ENCODE data around the gene GNA12.

GRCh38 chr7:2786607-2787116 lies 57.4 kb downstream of the GNA12 start:
- TF ChIP-seq CTCF (IDR thresholded peaks at IDR 0.05; ENCODE audit: low read depth, low read length, poor library complexity, severe bottlenecking) (no peak), EZH2phosphoT487 (IDR thresholded peaks at IDR 0.05; ENCODE audit: borderline replicate concordance, low read length) (no peak)
